HL-60/S4 treated with retinoic acid at 250 ng/mL for 4 days and 3 days (cell line): ENCODE results near the gene BEND6.

Experiments
- in situ Hi-C: fragments of 300-500 bp; cut with MboI; formaldehyde crosslinking; loops from 2 replicates; pipeline ENCODE4 v1.7.0; 2022; ENCODE audit warnings: low sequenced_read_pairs

Gene BEND6, protein sequence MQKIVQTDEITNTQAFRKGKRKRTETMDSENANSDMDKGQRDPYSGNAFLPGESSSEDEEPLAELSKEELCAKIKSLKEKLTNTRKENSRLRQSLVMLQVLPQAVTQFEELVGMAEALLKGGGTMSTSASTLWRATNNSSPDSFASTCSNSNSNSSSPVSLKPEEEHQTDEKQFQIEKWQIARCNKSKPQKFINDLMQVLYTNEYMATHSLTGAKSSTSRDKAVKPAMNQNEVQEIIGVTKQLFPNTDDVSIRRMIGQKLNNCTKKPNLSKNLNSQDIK

DNA sequence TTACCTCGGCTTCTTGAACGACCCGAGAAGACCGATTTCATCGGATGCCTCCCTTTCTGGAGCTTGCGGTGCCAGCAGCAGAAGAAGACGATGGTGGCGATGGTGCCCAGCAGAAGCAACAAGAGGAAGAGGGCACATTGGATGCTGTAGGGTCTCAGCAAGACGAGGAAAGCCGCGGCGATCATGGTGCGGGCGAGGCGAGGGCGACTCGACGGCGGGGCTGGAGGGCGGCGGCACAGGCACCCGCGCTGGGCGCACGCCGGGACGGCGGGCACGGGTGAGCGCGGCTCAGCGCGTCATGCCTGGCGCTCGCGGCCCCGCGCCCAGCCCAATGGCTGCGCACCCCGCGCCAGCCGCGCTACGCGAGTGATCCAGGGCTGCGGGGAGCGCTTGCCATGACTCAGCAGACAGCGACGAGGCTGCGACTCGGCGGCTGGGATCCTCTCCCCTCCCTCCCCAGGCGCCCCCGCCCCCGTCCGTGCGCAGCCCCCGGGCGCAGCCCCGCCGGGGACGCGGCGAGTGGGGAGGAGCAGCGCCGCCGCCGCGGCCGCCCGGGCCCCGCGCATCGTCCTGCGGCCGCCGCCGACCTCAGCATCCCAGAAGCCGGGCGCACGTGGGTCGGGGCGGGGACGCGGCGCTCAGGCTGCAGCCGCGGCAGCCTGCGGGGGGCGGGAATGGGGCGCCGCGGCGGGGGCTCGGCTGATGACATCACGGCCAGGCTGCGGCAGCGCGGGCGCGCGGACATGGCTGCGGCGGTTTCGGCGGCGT lies at the start of gene BEND6:
BEND6 (plus strand) TSS at position 705 of the 768 bp plus-strand sequence. CDS start 26,704 bp downstream, outside the sequence.
- in situ Hi-C loops, result no loop called here

DNA sequence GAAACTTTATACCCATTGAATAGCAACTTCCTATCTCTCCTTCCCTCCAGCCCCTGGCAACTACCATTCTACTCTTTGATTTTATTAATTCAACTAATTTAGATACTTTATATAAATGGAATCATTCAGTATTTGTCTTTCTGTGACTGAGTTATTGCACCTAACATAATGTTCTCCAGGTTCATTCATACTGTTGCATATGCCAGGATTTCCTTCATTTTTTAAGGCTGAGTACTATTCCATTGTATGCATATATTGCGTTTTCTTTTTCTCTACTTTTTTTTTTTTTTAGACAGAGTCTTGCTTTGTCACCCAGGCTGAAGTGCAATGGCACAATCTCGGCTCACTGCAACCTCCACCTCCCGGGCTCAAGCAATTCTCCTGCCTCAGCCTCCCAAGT lies 49.5 kb upstream of the BEND6 start:
- in situ Hi-C loops, result no loop called here

DNA sequence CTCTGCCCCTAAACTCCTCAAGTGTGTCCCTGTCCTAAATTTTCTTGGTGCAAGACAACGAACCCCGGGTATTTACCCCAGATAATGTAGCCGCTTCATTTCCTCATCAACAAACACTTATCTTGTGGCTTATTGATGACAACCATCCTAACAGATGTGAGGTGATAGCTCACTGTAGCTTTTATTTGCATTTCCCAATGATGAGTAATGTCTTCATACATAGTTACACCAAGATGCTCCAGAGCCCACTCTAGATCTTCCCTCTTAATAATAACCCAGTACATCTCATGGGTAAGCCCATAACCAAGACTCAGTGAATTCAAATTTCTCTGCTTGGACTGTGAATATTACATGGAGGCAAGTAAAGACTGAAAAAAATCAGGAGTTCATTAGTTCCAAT lies 48.2 kb upstream of the BEND6 start:
- in situ Hi-C loops, result no loop called here

DNA sequence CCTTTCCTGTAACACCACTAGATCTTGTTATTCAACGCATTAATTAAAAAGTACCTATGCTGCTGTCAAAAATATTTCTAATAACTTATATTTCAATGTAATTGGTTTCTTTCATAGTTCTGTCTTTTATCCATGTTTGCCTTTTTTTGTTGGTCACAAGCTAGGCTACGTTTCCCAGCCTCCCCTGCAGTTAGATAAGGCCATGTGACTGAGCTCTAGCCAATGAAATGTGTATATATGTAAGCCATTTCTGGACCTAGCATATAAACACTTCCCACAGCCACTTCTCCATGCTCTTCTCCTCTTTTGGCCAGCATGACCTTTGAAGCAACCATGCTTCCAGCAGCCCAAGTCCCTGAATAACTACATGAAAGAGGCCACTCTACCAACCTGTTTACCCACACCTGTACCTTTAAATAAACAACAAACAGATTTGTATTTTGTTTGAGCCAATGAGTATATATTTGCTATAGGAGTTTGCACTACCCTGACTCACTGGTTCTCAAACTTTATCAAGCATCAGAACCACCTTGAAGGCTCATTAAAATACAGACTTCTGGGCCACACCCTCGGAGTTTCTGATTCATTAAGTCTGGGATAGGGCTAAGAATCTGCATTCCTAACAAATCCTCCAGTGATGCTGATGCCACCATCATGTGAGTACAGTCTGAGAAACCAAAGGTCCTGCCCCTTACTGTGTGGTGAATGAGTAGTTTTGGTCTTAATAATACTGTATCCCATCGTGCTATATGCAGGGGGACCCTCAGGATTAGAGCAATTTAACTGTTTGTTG lies 45.6 kb upstream of the BEND6 start:
- in situ Hi-C loops, result no loop called here

DNA sequence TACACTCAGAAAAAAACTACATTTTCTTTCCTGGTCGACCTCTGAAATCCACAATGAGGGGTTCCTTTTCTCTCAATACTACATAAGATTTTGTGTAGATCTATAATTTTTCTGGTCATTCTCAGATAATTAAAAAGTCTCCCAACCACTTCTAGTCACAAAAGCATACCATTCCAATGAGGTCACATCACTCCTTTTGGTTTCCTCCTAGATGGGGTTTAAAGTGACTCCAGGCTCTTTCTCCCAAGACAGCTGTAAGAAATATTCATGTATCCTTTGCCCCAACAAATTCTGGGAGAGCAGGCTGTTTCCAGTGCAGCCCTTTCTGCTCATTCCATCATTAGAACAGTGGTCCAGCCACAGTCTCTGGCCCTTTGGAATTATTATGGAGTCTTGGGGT lies 43.1 kb upstream of the BEND6 start:
- in situ Hi-C loops, result no loop called here

DNA sequence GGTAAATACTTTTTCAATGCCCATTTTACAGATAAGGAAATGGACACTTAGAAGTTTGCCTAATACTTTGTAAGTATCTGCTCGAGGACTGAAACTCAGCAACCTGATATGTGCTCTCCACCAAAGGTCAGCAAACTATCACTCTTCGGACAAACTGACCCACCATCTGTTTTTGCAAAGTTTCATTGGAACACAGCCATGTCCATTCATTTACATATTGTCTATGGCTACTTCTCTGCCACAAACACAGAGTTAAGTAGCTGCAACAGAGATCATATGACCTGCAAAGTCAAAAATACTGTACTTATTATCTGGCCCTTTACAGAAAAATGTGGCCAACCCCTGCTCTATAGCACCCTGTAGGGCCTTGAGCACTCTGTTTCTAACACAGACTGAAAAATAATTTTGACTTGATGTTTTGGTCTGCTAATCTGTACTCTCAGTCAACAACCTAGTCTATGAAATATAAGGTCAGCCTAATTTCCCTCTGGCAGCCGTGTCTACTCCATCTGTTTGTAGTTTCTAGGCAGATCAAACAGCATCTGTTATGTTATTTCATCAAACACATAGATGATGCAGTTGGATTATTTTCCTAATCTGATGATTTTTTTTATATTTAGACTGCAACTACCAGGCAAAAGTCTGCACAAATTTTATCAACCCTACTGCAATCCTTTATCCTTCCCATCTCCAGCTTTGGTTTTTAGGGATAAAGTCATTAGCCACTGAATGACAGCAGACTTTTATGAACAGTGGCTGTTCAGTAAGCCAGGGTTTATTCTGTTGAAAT lies 41.4 kb upstream of the BEND6 start:
- in situ Hi-C loops, result no loop called here

DNA sequence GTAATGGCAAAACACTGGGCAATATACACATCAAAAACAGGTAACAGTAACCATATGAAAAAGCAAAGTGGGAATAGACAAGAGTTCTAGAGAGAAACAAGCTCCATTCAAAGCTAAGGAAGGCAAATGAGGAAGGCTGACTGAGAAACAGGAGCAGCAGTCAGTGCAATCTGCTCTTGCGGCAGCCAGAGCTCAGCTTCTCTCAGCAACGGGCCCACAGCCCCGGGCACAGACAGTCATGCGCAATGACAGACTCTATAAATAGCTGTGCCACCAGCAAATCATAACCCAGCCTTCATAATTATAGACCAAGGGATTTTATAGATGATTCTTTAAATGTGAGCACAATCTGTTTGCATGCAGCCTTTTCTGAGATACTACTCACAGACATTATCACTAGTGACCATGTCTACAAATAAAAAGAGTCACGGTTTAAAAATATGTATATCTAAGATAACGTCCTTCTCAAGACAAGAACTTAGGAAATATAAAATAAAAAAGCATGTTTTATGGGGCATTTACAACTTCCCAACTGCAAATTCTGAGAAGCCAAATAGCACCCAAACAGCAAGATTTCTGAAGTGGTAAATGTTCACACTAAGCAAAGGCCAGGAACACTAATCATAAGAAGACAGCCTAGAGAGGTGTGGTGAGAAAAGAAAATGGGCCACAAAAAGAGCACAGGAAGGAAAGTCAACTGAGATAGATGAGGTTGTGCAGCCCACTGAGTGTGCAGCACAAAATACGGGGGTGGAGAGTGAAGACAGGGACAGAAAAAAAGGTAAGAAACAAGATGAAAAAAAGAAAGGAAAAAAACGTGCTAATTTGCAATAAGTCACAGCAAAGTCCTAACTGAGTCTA lies 39.9 kb upstream of the BEND6 start:
- in situ Hi-C loops, result no loop called here

DNA sequence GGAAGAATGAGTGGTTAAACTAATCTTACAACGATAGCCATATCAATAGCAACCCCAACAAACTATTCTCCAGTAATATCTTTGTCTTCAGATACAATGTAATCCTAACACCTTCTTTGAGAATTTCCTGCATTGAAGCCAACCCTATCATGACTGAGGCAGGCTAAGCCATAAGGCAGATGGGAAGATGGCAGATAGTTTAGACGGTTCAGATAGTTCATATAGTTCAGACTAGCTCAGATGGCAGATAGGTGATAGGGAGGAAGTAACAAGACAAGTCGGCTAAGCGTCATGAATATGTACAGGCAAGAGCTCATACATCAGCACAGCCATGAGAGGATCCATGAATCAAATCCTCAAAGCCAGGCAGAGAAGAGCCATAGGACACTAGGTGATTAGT lies 39.1 kb upstream of the BEND6 start:
- in situ Hi-C loops, result no loop called here

DNA sequence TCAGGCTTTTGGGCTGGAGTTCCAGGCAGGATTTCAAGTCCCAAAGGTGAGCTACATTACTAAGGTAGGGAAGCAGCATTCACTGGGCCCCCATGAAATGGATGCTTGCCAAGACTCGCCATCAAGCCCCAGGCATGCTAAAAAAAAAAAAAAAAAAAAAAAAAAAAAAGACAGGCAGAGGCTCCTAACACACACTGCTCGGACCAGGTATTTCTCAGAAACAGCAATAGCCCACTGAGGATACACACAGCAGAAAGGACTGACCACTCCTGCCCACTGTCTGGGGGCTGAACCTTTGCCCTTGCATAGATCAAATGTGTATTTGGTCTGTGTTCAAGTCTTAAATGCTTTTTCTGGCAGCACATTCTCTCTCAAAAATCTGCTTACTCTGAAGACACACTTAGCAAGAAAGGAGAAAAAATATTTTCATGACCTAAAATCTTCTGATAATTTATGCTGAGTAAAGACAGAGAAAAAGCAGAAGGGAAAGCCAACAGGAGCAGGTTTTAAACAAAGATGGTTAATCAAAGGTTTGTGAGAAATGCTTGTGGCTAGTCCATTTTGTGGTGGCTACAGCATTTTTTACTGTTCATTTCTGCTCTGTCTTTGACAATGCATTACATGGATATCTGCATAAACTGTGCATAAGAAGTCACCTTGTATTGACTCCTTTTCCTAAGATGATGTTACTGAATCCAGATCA lies 37.9 kb upstream of the BEND6 start:
- in situ Hi-C loops, result no loop called here

DNA sequence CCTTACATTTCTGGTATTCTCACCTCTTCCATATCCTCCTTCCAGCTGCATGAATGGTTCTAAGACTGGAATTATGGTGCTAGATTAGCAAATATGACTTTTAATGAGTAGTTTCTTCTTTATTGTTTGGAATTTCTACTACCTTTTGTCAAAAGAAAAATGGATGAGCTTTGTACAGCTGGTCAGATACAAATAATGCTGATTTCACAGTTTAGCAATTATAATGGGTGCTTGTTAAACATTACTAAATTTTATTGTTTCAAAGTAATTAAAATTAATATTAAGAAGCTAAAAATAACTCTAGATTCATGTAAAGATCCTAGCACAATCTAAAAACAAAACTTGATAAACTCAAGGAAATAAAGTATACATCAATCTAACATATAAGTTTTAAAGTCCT lies 32.3 kb upstream of the BEND6 start:
- in situ Hi-C loops, result no loop called here

DNA sequence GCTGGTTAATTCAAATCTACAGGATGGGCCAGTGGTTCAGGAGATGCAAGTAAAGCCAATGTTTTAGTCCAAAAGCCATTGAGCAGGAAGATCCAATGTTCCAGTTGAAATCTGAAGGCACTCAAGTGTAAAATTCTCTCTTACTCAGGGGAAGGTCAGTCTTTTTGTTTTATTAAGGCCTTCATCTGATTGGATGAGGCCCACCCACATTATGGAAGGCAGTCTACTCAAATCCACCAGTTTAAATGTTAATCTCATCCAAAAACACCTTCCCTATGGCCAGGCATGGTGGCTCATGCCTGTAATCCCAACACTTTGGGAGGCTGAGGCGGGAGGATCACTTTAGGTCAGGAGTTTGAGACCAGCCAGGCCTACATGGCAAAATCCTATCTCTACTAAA lies 31.3 kb upstream of the BEND6 start:
- in situ Hi-C loops, result no loop called here

DNA sequence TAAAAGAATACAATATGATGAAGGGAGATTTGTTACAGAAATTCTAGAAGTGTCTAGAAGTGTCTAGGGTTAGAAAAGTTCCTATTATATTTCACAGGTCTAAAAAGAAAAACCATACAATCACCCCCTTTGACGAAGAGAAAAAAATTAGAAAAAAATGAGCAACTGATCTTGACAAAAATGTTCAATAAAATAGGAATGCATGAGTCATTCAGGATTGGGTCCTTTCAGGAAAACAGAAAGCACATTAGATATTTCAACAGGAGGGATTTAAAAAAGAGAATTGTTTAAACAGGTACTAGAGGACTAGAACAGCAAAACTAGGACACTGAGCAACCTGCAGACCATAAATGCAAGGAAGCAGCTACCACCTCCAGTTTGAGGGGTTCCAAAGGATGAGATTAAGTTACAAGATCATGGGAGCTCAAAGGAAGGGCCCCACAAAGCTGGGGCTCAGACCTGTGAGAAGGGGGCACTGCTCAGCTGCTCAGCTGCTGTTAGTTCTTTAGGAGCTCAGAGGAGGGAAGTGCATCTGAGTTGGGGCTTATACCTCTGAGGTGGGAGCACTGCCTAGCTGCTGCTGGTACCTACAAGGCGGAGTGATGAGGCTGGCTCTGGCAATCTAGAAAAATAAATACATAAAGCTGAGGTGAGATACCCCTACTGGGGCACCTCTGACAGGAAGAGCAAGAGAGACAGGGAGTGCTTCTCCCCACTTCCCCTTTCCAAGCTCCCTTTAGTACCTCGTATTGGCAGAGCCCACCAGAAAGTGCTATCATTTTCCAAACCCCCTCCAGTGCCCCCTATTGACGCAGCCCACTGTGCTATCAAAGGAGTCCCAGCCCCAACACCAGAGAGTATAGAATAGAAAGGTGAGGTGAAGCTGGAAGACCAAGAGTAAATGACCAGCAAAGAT lies 27.1 kb upstream of the BEND6 start:
- in situ Hi-C loops, result no loop called here

DNA sequence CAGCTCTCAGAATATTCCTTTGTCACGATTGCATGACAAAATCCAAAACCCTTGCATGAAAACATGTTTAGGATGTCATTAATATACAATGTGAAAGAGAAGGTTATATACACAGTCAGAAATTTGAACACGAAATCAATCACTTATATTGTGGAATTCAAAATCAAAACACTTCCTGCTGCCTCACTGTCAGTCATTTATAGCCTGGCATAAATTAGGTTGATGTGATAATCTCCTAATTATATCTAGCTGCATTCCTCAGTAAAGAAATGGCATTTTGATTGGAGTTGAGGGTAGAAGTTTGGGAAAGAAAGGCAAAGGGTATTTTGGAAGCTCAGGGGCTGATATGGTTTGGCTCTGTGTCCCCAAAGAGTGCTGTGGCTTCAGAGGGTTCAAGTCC lies 24.1 kb upstream of the BEND6 start:
- in situ Hi-C loops, result no loop called here

DNA sequence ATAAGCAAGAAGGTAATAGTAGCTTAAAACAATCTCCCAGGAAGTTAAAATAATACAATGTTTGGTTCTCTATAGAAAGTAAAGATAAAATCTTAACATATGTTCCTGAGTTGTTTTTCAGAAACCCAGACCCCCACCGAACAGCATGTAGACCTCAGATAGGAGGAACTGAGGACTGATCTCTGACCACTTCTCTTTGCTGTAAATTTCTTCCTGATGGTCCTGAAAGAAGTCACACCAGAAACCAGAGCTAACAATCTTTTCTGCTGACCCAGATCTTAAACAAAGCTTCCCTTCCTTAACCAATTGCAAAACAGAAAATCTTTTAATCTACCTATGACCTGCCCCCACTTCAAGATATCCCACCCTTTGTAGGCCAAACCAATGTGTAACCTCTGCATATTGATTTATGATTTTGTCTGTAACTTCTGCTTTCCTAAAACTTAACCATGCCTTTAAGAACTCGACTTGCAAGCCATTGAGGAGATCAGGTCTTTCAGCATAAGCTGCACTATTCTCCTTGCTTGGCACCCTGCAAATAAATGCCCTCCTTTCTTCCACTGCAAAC lies 21.9 kb upstream of the BEND6 start:
- in situ Hi-C loops, result no loop called here

DNA sequence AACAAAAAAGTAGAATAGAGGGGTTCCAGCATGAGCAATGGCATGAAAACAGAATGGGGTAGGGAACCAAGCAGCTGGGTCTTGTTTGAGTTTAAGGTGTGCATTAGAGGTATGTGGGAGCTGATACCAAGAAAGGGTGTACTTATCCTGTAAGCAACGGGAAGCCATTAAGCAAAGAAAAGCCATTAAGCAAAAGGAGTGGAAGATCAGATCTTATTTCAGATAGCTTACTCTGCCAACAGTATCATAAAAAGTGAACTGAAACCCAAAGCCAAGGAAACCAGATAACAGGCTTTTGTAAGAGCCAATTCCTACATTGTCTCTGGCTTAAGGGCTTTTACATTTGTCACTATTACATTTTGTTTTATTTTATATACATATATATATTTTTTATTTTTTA lies 21.3 kb upstream of the BEND6 start:
- in situ Hi-C loops, result no loop called here

DNA sequence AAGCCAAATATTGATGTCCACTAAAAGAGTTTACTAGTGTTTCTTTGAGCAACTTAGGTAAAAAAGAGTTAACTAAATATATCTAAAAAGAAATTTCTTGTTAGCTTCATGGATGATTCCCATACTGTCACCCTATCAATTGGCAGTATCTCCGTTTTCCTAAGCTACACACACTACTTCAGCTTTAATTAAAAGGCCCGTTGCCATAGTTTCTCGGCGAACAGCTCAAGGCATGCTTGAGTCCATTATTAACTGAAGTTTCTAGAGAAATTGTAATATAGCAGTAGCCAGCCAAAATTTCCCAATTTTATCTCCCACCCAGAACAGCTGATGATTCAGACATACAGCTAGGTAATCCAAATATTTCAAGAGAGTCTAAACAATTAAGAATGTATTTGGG lies 20.0 kb upstream of the BEND6 start:
- in situ Hi-C loops, result no loop called here

DNA sequence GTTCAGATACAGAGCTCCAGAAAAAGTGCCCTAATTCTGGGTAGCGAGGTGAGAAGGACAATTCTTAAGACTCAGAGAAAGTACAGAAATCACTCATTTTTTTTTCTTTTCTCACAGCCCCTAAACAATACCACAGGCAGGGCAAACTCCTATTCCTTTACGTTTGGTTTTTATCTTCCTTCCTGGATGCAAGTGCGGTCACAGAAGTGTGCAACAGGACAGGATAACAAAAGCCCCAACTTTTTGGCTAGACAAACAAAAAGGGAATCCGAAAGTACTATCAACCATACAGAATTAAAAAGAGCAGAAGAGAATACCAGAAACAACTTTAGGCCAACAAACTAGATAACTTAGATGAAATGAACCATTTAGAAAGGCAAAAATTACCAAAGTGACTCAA lies 18.4 kb upstream of the BEND6 start:
- in situ Hi-C loops, result no loop called here

DNA sequence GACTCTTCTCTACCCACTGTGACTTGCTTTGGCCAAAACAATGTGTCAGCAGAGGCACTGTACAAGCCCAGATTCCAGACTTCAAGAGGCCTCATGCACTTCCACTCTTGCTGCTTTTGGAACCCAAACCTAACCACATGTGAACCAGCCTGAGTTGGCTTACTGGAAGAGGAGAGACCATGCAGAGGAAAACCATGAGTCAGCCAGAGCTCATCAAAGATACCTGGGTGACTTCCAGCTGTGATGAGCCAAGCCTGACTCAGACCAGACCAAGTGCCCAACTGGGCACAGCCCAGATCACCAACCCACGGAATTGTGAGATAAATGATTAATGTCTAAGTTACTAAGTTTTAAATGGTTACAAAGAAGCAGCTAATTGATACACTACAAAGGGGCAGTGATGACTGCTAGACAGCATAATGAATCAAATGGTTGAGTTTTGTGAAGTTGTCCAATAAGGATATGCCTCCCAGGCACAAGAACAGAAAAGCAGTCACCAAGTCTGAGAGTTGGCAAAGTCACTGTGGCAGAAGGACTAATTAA lies 16.2 kb upstream of the BEND6 start:
- in situ Hi-C loops, result no loop called here
